ENCODE data around the gene RNLS.

The RNLS gene

DNA sequence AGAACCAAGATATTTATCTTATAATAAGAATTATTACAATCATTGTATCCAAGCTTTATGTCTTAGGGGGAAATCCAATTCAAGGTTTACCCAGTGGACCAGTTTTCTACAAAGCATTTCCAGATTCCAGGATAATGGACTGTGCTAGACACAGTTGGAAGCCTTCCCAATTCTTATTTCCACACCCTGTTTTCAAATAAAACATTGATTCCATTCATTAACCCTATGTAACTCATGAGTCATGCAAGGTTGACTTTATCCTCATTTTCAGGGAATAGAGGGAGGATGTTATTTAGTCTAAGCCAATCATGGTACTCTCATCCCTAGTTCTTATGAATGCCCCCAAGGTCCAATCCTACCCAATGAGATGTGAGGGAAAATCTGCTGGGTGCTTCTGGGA, 145.7 kb downstream of the RNLS start:
- DNase-seq (ENCODE audit: low read depth in 3 of 3, low spot score in 1 of 3): no peak

DNA sequence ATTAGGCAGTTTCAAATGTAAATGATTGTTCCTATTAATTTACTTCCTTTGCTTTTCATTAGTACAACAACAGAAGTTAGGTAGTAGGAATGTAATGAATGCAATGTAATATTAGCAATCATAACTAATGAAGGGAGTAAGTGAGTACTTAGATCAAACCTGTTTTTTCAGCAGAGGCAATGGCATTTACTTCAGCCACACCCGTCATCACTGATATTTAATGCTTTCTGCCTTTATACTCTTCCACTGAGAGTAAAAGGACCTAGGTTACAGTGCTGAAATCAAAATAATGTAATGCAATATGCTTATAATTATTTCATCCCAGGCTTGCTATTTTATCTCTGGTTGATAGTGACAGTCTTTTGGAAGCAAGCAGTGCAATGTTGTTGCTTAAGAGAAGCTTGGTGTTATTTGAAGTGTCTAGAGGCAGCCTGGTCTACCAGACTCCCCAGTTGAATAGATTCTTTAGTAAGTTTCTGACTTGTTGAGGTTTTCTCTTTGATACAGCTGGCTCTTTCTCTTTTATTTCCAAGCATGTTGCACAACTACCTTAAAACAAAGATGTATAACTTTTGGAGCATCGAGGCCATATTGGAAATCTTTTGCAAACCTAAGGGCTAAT, 149.4 kb downstream of the RNLS start:
- DNase-seq (ENCODE audit: low read depth in 3 of 3, low spot score in 1 of 3): no peak

GRCh38 chr10:88431103-88431502, 152.0 kb downstream of the RNLS start:
- no peak for DNase-seq (ENCODE audit: low read depth in 3 of 3, low spot score in 1 of 3)

DNA sequence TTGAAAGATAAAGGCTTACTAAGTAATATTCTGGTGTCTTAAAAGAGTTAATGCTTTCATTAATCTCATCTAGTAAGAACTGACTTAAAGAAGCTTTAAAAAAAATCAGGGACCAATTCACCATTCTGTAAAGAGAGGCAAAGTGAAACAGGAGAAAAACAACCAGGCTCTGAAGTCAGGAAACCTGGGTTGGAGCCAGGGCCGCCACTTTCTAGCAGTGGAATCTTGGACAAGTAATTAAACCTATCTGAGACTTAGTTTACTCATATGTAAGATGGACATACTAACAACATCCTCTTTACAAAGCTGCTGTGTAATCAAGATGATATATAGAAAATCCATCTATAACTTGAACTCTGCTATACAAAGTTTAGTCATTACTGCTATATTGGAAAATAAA, 154.1 kb downstream of the RNLS start:
- DNase-seq (ENCODE audit: low read depth in 3 of 3, low spot score in 1 of 3): no peak

- DNase-seq (ENCODE audit: low read depth in 3 of 3, low spot score in 1 of 3): no peak
These were observed 154.7 kb downstream of the RNLS start for GRCh38 chr10:88428442-88428841.

GRCh38 chr10:88427024-88427423, 156.1 kb downstream of the RNLS start:
- no peak for DNase-seq (ENCODE audit: low read depth in 3 of 3, low spot score in 1 of 3)

- no peak for DNase-seq (ENCODE audit: low read depth in 3 of 3, low spot score in 1 of 3)
These were observed 158.2 kb downstream of the RNLS start for GRCh38 chr10:88424881-88425280.

- no peak for DNase-seq (ENCODE audit: low read depth in 3 of 3, low spot score in 1 of 3)
These were observed 159.4 kb downstream of the RNLS start for GRCh38 chr10:88423732-88424131.

- DNase-seq (ENCODE audit: low read depth in 3 of 3, low spot score in 1 of 3): no peak
These were observed 161.5 kb downstream of the RNLS start for GRCh38 chr10:88421590-88421989.

GRCh38 chr10:88418871-88419270, 164.2 kb downstream of the RNLS start:
- DNase-seq (ENCODE audit: low read depth in 3 of 3, low spot score in 1 of 3): no peak

DNA sequence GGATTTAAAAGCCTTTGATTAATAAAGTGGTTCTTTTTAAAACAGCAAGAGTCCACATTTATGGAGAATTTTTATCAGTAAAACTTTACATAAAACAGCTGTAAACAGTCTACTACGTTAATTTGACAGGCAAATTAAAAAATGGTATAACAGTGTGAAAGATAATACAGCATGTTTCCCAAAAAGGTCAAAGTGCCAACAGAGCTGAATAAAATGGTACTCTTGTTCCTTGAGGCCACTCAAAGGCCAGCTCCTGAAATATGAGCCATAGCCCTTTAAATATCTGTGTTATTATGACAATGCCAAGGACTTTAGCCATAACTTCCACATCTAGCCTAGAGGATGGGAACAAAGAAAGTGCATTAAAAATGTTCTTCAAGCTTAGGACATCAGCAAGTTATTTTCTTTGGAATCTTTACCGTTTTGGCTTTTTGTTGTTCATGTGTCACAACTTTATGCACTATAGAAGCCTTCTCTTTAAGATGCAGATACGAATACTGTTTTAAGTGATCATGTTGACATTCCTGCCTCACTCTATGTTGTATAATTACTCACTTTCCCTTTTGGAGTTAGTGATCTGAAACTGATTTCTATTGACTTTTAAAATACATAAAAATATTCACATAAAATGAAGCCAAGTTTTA, 165.6 kb downstream of the RNLS start:
- DNase-seq (ENCODE audit: low read depth in 3 of 3, low spot score in 1 of 3): no peak

DNA sequence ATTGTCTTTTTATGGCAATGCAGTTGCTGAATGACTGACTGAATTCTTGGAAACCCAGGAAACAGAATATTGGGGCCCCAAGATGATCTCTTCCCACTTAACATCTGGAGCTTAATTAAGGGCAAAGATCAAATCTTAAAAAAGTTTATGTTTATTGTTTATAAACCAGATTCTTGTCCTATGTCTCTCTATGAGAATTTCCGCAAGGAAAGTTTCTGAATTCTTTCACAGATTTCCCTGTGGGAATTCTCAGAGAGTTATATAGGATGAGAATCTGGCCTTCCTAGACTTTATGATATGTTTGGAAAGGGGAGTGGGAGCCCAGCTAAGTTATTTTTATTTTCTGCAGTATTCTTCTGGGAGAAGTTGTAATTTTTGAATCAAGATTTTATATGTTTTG, 166.3 kb downstream of the RNLS start:
- no peak for DNase-seq (ENCODE audit: low read depth in 3 of 3, low spot score in 1 of 3)

- no peak for DNase-seq (ENCODE audit: low read depth in 3 of 3, low spot score in 1 of 3)
These were observed 167.5 kb downstream of the RNLS start for GRCh38 chr10:88415533-88416130.

GRCh38 chr10:88413412-88413811, 169.7 kb downstream of the RNLS start:
- no peak for DNase-seq (ENCODE audit: low read depth in 3 of 3, low spot score in 1 of 3)

DNA sequence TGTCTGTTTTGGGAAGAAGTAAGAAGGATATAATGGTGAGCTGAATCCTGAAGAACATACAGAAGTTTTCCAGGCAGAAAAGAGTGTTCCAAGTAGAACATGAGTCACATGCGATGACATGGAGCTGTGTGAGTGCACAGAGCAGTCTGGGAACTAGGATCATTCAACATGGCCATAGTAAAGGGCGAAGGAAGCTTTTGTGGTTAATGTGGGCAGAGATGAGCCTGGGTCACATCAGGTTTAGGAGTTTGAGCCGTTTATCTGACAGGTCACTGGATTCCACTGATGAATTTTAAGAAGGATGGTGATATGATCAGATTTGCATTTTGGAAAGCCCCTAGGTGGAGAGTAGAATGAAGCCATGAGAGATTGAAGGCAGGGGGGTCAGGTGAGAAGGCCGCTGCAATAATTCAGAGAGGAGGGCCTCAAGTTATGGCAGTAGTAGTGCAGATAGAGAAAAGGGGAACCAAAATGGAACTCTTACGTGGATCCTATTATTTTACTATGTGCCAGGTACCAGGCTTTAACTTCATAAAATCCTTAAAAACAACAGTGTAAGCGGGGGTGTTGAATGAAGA, 171.3 kb downstream of the RNLS start:
- no peak for DNase-seq (ENCODE audit: low read depth in 3 of 3, low spot score in 1 of 3)

DNA sequence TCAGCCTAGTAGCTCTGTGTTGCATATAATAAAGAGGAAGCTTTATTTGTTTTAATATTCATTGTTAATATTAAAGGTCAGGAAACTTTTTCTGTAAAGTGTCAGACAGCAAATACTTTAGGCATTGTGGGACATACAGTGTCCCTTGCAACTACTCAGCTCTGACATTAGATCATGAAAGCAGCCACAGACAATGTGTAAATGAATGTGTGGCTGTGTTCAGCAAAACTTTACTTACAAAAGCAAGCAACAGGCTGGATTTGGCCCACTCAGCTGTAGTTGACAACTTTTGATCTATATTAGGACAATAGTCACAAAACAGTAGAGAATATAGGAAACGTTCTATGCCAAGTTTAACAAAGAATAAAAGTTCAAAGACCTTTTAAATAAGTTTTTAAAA, 173.3 kb downstream of the RNLS start:
- DNase-seq (ENCODE audit: low read depth in 3 of 3, low spot score in 1 of 3): no peak

DNA sequence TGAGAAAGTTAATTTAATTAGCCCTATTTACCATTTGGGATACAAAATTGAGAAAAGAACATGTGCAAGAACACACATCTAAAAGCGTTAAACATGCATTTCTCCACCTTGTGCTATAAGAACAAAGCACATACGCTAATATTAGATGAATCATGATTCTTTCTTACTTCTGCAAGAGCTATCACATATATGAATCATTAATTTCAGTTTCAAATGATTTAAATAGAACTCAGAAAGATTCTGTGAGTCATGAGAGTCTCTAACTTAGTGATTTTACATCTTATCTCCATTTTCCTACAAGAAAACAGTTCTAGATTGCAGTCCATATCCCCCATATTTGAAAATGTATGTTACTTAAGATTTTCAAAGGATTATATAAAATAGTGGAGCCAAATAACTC, 173.9 kb downstream of the RNLS start:
- DNase-seq (ENCODE audit: low read depth in 3 of 3, low spot score in 1 of 3): no peak

- DNase-seq (ENCODE audit: low read depth in 3 of 3, low spot score in 1 of 3): no peak
These were observed 175.0 kb downstream of the RNLS start for GRCh38 chr10:88408096-88408495.

- DNase-seq (ENCODE audit: low read depth in 3 of 3, low spot score in 1 of 3): no peak
These were observed 179.0 kb downstream of the RNLS start for GRCh38 chr10:88404133-88404532.

GRCh38 chr10:88401671-88402347, 181.3 kb downstream of the RNLS start:
- DNase-seq (ENCODE audit: low read depth in 3 of 3, low spot score in 1 of 3): no peak

- DNase-seq (ENCODE audit: low read depth in 3 of 3, low spot score in 1 of 3): no peak
These were observed 183.9 kb downstream of the RNLS start for GRCh38 chr10:88399240-88399639.

DNA sequence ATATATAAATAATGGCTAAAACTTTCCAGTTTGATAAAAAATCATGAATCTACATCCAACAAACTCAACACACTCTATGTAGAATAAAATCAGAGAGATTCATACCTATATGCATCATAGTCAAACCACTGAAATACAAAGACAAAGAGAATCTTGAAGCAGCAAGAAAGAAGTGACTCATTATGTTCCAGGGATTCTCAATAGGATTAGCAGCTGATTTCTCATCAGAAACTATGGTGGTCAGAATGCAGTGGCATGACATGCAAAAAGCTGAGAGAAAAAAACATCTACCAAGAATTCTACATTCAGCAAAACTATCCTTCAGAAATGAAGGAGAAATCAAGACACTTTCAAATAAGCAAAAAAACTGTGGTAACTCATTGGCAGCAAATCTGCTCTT, 187.4 kb downstream of the RNLS start:
- no peak for DNase-seq (ENCODE audit: low read depth in 3 of 3, low spot score in 1 of 3)

Measured in stimulated activated CD4-positive, alpha-beta T cell treated with anti-CD3 and anti-CD28 coated beads, TNF-alpha, amount 100 ng/mL, for 1 hour (primary cell).